8988T (cell line): ENCODE results near the gene FOXJ3.

Experiments
- DNase-seq: peaks from one replicate; pipeline ENCODE4 v3.0.0; 2011

The FOXJ3 gene

GRCh38 chr1:42335050-42335808, at the start of gene FOXJ3:
Gene FOXJ3 (minus strand): TSS chr1:42335235. CDS start chr1:42311093, 24,142 bp downstream.
- peak; percentile 68 for DNase-seq

GRCh38 chr1:42381280-42381673, 46.2 kb upstream of the FOXJ3 start:
- DNase-seq: no peak

- DNase-seq: peak; percentile 74
These were observed 45.7 kb upstream of the FOXJ3 start, which contains the start of gene RIMKLA for GRCh38 chr1:42380586-42381279. Gene RIMKLA (plus strand): TSS chr1:42380792. CDS start chr1:42380935, 143 bp downstream.

DNA sequence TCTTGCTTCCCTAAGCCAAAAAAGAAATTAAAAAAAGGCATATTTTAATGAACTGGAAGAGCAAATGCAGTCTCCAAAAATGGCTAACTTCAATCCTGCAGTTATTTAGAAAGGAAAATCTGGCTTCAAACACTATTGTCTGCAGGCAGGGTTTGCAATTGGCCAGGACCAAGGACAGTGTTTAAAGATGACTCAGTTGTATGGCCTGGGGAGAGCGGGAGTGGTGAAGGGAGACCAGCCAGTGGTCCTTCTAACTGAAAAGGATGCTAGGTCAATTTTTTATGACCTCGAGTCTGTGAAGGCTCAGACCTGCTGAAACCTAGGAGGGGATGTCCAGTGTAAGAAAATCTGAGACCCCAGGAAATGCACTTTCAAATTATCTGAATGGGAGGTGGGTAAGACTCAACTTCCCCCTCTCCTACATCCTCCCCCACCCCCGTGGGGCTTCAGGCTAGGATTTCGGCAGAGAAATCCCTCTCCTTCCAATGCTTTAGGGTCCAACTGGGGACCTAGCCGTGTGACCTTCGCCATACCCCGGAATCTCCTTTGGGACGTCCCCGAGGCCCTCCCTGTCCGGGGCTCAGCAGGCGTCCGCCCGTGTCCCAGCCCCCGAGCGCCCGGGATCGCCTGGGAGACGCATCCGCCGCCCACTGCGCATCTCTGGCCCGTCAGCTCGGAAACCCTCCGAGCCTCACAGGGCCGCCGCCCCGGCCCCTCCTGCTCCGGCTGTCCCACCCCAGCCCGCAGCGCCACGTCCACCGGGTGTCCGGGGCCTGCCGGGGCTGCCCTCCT, 45.0 kb upstream of the FOXJ3 start:
- peak; percentile 41 for DNase-seq

DNA sequence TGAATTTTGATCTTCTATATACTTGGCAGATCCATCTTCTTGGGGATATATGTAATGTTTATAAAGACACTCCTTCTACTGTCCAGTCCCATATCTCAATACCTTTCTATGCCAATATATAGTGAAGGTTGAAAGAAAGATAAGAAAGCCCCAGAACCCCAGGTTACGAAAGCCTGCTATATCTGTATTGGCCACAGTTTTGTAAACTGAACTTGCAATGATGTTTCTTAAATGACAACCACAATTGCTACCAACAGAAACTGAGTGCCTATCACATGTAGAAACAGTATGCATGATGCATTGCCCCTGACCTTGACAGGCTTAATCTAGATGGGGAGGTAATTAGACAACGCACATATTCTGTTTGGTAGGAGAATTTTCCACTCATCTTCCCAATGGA, 37.8 kb upstream of the FOXJ3 start:
- no peak for DNase-seq

GRCh38 chr1:42370876-42371549, 36.0 kb upstream of the FOXJ3 start:
- DNase-seq: no peak

DNA sequence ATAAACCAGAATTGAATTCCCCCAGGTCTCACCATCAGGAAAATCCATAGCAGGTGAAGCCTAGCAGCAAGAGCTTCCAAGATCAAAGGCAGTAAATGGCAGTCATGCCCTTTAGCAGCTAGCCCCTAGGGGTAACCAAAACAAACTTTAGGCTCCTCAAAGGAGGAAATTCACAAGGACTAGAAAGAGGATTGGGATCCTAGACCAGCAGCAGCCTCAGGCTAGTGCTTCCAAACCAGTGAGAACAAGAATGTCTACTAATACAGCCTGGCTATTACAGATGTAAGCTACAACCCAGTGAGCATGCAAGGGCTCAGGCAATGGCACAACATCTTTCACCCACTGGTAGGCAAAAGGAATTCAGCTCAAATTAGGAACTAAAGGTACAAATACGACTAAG, 34.4 kb upstream of the FOXJ3 start:
- DNase-seq: no peak

GRCh38 chr1:42368096-42368795, 33.2 kb upstream of the FOXJ3 start:
- no peak for DNase-seq

- no peak for DNase-seq
These were observed 30.1 kb upstream of the FOXJ3 start for GRCh38 chr1:42365118-42365517.

DNA sequence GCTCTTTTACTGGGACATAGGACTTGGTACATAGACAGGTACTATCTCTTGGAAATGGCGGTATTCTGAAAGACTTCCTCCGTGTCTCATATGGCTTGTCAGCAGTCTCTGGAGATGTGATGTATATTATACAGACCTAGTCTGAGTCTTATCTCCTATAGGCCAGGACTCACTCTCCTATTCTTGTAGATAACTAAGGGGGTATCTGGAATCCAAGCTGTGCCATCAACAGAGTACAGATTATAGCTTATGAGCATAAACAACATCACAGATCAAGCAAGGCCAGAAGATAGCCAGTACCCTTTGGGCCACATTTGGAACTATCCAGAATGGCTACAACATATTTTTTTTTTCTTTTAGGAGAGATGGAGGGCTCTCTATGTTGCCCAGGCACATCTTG, 29.5 kb upstream of the FOXJ3 start:
- no peak for DNase-seq

- DNase-seq: no peak
These were observed 29.1 kb upstream of the FOXJ3 start for GRCh38 chr1:42364089-42364488.

DNA sequence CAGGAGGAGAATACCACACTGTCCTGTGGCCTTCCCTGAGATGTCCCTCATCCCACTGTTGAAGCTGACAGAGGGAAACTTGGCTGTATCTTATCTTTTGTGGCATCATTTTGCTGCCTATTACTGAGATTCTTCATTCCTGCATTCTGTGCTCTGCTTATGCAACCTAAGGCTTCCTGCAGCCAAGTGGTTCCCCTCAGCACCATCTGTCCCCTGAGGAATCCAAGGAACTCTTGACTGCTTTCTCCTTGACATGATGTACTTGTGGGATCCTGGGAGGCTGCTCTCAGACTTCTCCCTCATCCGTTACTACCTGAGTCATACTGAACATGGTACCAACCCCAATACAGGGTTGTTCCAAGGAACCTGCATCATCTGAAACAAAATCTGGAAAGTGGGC, 24.4 kb upstream of the FOXJ3 start:
- no peak for DNase-seq

GRCh38 chr1:42358791-42359190, 23.8 kb upstream of the FOXJ3 start:
- DNase-seq: no peak

DNA sequence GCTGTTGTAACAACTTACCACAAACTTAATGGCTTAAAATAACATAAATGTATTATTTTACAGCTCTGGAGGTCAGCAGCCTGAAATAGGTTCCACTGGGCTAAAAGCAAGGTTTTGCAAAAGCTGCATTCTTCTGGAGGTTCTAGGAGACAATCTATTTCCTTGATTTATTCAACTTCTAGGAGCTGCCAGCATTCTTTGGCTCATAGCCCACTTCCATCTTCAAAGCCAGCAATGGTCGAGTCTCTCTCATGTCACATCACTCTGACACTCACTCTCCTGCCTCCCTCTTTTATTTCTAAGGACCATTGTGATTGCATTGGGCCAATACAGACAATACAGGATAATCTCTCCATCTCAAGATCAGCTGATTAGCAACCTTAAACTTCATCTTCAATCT, 15.1 kb upstream of the FOXJ3 start:
- no peak for DNase-seq

DNA sequence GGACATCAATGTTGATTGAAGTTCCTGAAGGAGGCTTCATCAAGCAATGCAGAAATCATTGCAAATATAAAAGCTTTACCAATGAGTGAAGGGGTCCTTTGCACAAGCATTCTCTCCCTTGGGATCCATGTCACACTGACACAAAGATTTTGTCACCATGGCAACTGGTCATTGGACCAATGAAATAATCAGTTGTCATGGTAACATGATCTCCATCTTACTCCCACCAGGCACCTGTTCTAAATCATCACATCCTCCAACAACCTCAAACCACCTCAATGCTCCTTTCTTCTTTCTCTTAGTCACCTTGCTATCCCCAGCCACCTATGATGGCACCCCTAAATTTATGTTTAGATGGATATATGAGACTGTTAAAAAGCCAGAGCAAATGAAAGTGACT, 13.5 kb upstream of the FOXJ3 start:
- no peak for DNase-seq

DNA sequence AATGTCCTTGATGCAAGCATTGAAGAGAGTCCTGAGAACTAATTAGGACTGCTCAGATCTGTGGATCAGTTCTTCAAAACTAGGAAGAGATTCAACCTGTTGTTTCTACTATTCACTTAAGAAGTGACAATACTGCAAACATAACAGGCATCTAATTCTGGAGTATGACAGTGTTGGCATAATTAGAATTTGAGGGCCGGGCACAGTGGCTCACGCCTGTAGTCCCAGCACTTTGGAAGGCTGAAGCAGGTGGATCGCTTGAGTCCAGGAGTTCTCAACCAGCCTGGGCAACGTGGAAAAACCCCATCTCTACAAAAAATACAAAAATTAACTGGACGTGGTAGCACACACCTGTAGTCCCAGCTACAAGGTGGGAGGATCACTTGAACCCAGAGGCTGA, 8.0 kb upstream of the FOXJ3 start:
- no peak for DNase-seq

DNA sequence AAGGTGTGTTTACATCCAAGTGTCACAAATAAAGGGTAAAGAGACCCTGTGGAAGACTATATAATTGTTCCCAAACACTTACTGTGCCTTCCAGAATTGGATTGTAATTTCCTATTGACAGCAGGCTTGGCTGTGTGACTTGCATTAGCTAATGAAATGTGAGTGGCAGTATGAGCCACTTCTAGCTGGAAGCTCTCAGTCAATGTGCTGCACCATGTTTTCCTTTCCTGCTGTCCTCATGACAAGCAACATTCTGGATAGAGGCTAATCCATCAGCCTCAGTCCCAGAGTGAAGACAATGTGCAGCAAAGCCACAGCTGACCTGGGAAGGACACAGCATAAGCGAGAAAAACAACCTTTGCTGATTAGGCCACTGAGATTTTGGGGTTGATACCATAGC, 5.9 kb upstream of the FOXJ3 start:
- DNase-seq: no peak

DNA sequence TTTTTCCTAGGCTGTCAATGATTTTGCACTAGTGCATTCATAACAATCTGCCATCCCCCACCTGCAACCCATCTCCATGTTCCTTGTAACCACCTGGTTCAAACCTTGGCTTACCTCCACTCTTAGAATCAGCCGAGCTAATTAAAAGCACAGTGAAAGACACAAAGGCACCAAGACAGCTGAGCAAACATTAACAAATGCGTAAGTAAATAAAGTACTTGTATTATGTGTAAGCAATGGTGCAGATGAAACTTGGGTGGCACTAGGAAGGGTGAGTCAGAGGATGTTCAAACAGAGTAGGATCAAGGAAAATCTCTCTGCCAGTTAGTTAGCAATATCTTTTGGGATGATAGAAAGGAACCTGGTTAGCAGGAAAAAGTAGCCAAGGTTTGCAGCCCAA, 5.1 kb upstream of the FOXJ3 start:
- no peak for DNase-seq

- DNase-seq: no peak
These were observed 1.9 kb upstream of the FOXJ3 start for GRCh38 chr1:42336978-42337377.

DNA sequence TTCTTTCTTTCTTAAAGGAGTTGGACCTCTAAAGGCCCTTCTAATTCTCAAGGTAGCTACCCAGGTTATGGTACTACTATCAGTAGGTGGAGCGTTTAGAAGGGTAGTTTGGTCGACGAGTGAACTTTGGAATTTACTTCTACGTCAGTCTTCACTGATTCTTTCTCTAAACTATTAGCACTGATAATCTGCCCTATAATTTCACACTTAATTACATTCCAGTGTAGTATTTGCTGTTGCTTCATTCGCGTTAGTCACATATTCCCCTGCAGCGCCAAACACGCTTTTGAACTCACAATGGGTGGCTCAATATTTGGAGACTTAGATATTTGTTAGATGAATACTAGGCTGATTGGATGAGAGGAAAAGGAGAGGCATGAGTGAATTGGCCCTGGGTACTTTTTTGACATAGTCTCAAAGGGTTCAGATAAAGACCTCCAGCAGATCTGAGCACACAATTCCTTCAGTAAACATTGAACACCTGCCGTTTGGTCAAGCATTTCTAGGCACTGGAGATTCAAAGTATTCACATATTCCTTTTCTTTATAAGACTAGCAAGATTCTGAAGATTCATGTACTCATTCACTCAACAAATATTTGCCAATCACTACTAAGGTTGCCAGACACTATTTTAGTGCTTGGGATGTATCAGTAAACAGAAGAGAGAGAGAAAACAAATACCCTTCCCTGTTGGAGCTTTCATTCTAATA, 929 bp upstream of the FOXJ3 start:
- DNase-seq: no peak

DNA sequence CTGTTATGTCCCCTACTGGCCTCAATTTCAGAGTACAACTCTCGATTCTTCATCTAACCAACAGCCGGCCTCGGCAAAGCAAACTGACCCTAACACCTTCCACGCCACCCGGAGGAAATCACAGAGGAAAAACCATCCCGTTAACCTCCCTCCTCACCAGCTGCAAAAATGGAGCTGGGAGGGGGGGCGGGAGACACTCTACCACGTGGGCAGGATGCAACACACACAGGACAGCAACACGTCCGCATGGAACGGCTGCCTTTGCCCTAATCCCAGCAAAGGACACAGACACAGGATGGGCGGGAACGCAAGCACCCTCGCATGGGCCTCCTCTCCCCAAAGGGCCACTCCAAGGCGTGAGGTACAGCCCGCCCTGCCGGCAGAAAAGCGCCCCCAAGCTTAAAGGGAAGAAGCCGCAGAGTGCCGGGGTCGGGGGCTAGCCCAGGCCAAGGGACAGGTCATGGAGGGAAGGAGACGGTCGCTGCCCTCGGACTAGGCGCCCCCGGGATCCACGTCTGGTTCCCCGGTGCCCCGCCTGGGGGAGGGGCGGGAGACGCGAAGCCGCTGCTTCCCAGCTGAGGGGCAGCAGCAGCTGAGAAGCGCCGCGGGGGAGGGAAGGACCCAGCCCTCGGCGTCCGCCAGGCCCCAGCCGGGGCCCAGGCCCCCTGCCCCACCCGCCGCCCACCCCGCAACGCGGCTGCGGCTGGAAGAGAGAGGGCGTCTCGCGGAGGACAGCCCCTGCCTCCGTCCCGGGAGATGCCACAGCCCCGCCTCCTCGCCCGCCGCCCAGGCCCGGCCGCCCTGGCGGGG, 590 bp downstream of the FOXJ3 start:
- peak; percentile 19 for DNase-seq
